Cardiac muscle cell (in vitro differentiated cells and primary cell): ENCODE results near the gene RPS4Y1. TPM values are rescaled to one million over a fixed set of nuclear protein-coding genes. Genes with fewer than 3 reads are reported as not detected.

Experiments used
- DNase-seq, 2 donors: peaks; one replicate each; pipeline versions ENCODE4 v3.0.0 to v3.0.0-alpha.2; 2010 to 2017; ENCODE audit warnings: low read depth in 1 of 2, low spot score in 1 of 2
- H3K27ac ChIP-seq: fragments of 200-600 bp; sonication (generic); 2 replicates; pipeline ENCODE4 v1.5.1; 2016
- H3K27me3 ChIP-seq: fragments of 200-600 bp; sonication (generic); 2 replicates; pipeline ENCODE4 v1.6.0; 2016; ENCODE audit warnings: control low read depth
- H3K36me3 ChIP-seq: fragments of 200-600 bp; sonication (generic); 2 replicates; pipeline ENCODE4 v1.5.1; 2016; ENCODE audit warnings: control low read depth
- H3K4me1 ChIP-seq: fragments of 200-600 bp; sonication (generic); 2 replicates; pipeline ENCODE4 v1.8.1; 2017; ENCODE audit warnings: low read depth, mild to moderate bottlenecking, mixed run types
- H3K4me3 ChIP-seq: fragments of 200-600 bp; sonication (generic); 2 replicates; pipeline ENCODE4 v1.5.1; 2016; ENCODE audit warnings: mild to moderate bottlenecking
- H3K9me3 ChIP-seq: fragments of 200-600 bp; sonication (generic); 2 replicates; pipeline ENCODE4 v1.5.1; 2017; ENCODE audit warnings: low read depth, mild to moderate bottlenecking, control low read depth
- polyA plus RNA-seq: library from polyadenylated mRNA; unstranded; fragments of >200 nt; fragmentation: Nextera tagmentation; extraction: Ambion mirVana; gene quantifications from 2 replicates; pipeline ENCODE4 v1.2.1, GENCODE V29; 2016
- total RNA-seq: library from RNA; depleted of rRNA; stranded (reverse); fragments of >200 nt; gene quantifications from 2 replicates; pipeline ENCODE4 v1.2.3, GENCODE V29; 2016
- TF ChIP-seq, protein P1 (sequence below): IDR thresholded peaks from 2 replicates; pipeline ENCODE4 v1.5.1; 2012; ENCODE audit warnings: low read depth, mild to moderate bottlenecking, low read length

RPS4Y1 gene
- total and polyA plus RNA-seq, 2 experiments from 2014 or later, result not detected

GRCh38 chrY:2849368-2849767 lies 8.0 kb downstream of the RPS4Y1 start:
- no peak overlapping the region for H3K27ac ChIP-seq
- H3K27me3 ChIP-seq, result no peaks in the 10 kb centered on the region
- no peaks in the 10 kb centered on the region for H3K36me3 ChIP-seq
- TF ChIP-seq, protein P1, sequence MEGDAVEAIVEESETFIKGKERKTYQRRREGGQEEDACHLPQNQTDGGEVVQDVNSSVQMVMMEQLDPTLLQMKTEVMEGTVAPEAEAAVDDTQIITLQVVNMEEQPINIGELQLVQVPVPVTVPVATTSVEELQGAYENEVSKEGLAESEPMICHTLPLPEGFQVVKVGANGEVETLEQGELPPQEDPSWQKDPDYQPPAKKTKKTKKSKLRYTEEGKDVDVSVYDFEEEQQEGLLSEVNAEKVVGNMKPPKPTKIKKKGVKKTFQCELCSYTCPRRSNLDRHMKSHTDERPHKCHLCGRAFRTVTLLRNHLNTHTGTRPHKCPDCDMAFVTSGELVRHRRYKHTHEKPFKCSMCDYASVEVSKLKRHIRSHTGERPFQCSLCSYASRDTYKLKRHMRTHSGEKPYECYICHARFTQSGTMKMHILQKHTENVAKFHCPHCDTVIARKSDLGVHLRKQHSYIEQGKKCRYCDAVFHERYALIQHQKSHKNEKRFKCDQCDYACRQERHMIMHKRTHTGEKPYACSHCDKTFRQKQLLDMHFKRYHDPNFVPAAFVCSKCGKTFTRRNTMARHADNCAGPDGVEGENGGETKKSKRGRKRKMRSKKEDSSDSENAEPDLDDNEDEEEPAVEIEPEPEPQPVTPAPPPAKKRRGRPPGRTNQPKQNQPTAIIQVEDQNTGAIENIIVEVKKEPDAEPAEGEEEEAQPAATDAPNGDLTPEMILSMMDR, result no peak
- no peak for DNase-seq
- no peaks in the 10 kb centered on the region for H3K9me3 ChIP-seq
- no peak overlapping the region for H3K4me3 ChIP-seq
- H3K4me1 ChIP-seq, result no peaks in the 10 kb centered on the region

- TF ChIP-seq, protein P1, result no peak
- H3K9me3 ChIP-seq, result no peaks in the 10 kb centered on the region
- H3K27ac ChIP-seq, result no peak overlapping the region
- no peaks in the 10 kb centered on the region for H3K27me3 ChIP-seq
- no peaks in the 10 kb centered on the region for H3K36me3 ChIP-seq
- DNase-seq, result no peak
- H3K4me1 ChIP-seq, result no peaks in the 10 kb centered on the region
- no peak overlapping the region for H3K4me3 ChIP-seq
Measured at GRCh38 chrY:2854145-2854774, 12.9 kb downstream of the RPS4Y1 start.

DNA sequence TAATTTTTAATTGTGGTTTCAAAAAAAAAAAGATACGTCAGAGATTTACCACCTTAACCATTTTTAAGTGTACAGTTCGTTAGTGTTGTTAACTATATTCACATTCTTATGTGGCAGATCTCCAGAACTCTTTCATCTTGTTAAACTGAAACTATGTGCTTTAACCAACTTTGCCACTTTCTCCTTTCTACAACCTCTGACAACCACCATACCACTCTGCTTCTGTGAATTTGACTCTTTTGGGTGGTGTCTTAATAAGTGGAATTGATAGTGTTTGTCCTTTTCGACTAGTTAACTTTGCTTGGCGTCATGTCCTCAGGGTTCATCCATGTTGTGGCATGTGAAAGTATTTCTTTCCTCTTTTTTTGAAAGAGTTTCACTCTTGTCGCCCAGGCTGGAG lies 15.7 kb downstream of the RPS4Y1 start:
- no peaks in the 10 kb centered on the region for H3K27me3 ChIP-seq
- no peak for DNase-seq
- no peak overlapping the region for H3K4me3 ChIP-seq
- no peak overlapping the region for H3K27ac ChIP-seq
- TF ChIP-seq, protein P1, result no peak
- H3K36me3 ChIP-seq, result no peaks in the 10 kb centered on the region
- no peaks in the 10 kb centered on the region for H3K9me3 ChIP-seq
- H3K4me1 ChIP-seq, result no peaks in the 10 kb centered on the region

DNA sequence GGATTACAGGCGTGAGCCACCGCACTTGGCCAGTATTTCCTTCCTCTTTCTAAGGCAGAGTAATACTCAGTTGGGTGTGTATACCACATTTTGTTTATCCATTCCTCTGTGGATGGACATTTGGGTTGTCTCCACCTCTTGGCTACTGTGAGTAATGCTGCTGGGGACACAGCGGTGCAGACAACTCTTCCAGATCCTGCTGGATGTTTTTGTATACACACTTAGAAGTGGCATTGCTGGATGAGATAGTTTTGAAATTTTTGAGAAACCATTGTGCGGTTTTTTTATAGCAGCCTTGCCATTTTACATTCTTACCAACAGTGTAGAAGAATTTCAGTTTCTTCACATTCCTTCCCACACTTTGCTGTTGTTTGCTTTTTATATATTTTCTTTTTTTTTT lies 16.3 kb downstream of the RPS4Y1 start:
- TF ChIP-seq, protein P1, result peak; percentile 27
- peak in 1 of 2 donors; percentile 39 for DNase-seq
- H3K27me3 ChIP-seq, result no peaks in the 10 kb centered on the region
- H3K4me1 ChIP-seq, result no peaks in the 10 kb centered on the region
- no peak overlapping the region for H3K4me3 ChIP-seq
- H3K36me3 ChIP-seq, result no peaks in the 10 kb centered on the region
- no peaks in the 10 kb centered on the region for H3K9me3 ChIP-seq
- H3K27ac ChIP-seq, result no peak overlapping the region

- Histone ChIP-seq H3K36me3 (no peaks in the 10 kb centered on the region), H3K27ac (no peak overlapping the region)
- TF ChIP-seq, protein P1, result no peak
Measured at GRCh38 chrY:2859782-2860181, 18.4 kb downstream of the RPS4Y1 start.

More at GRCh38 chrY:2859782-2860181, 18.4 kb downstream of the RPS4Y1 start:
- no peaks in the 10 kb centered on the region for H3K4me1 ChIP-seq
- H3K9me3 ChIP-seq, result no peaks in the 10 kb centered on the region
- no peak for DNase-seq
- H3K27me3 ChIP-seq, result no peaks in the 10 kb centered on the region
- H3K4me3 ChIP-seq, result no peak overlapping the region
